NK-92 (cell line): ENCODE results near the gene SLC22A6.
"Not testable (repeated sequence)": the region's sequence is repeated elsewhere in the genome, so short reads cannot be mapped to it uniquely, and the experiment has no call there.

Experiments used
- DNase-seq: peaks from one replicate; lab custom pipeline; 2025; ENCODE audit not compliant: unreplicated experiment; lab: John Stamatoyannopoulos, UW

Gene SLC22A6

GRCh38 chr11:62988276-62988675 lies 3.5 kb upstream of the SLC22A6 start:
- DNase-seq: no peak

GRCh38 chr11:62985041-62985750 lies 429 bp upstream of the SLC22A6 start:
- DNase-seq: no peak

DNA sequence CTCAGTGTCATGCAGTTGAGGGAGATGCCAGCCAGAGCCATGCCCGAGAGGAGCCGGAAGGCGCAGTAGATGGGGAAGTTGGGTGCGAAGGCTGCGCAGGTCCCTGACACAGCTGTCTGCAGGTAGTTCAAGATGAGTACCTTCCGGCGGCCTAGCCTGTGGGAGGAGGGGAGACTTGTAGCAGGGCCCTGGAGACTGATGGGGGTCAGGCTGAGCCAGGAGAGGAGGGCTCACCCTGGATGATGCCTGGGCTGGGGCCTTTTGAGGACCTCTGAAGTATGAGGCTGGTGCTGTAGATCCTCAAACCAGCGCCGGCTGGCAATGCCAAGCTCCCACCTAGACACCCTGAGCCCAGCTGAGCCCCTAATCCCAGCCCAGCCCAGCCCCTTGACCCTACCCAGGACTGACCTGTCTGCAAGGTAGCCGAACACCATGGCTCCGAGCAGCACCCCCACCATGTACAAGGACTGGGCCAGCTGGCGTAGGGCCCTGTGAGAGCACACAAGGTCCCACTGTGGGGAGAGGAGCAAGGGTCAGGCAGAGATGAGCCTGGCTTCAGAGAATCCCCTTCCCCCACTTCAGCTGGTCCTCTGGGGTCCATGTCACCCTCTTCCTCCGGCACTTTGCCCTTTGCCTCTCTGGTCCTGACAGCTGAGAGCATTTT lies 1.1 kb downstream of the SLC22A6 start:
- no peak for DNase-seq

DNA sequence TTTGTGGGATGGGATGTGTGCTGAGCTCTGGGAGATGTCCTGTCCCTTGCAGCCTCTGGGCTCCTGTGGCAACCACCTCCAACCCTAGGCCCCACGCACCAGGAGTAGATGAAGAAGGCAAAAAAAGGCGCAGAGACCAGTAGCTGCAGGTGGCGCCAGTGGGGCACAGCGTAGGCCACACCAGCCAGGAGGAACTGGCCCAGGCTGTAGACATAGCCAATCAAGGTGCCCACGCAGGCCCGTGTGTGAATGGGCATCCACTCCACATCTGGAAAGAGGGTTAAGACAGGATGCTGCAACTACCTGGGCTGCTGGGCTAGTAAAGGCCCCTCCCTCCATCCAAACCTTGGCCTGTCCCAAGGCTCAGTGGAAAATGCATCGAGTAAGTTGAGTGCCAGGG lies 3.0 kb downstream of the SLC22A6 start:
- DNase-seq: no peak

GRCh38 chr11:62980133-62980760 lies 4.5 kb downstream of the SLC22A6 start:
- no peak for DNase-seq

DNA sequence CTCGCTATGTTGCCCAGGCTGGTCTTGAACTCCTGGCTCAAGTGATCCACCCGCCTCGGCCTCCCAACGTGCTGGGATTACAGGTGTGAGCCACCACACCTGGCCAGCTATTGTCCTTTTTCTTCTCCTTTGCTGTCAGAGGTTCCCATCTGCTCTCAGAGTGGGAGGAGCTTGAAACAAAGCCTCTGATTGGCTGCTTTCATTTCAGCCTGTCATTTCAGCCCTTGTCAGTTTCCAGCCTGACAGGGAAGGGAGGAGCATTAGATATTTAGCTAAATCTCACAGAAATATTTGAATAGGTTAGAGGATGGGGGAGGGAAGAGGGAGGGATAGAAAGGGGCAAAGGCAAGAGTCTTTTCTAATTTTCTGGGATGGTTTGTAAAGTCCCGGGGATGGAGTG lies 8.7 kb downstream of the SLC22A6 start:
- DNase-seq: no peak

DNA sequence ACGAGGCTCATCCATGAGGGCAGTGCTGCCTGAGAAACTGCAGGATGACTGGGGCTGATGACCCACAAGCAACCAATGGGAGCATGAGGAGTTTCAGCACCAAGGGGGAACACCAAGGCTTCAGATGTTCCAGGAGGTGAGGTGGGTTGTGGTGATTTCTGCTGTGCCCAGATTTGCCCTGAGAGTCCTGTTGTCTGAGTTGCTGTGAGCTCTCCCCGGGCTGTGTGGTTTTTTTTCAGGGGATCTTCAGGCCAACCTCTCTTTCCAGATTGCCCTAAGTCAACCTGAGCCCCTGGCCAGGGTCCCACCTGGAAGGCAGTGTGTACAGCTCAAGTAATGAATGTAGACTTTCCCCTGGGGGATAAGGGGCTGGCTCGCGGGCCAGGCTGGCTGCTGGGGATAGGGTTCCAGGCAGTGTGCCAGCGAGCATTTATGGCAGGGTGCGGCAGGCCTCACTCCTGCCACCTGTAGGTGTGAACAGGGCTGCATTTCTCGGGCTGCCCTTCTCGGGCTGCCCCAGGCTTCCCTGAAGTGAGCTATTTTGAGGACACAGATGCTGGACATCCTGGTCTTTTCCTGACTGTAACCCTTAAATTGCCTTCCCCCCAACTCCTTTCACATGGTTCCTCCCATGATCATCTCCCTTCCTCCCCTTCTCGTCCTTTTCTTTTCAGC lies 9.8 kb downstream of the SLC22A6 start:
- no peak for DNase-seq

DNA sequence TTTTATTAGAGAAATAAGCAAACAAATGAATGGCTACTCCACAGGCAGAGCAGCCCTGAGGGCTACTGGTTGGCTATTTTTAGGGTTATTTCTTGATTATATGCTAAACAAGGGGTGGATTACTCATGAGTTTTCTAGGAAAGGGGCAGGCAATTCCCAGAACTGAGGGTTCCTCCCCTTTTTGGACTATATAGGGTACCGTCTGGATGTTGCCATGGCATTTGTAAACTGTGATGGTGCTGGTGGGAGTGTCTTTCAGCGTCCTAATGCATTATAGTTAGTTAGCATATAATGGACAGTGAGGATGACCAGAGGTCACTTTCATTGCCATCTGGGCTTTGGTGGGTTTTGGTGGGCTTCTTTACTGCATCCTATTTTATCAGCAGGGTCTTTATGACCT lies 19.2 kb downstream of the SLC22A6 start:
- DNase-seq: no peak

DNA sequence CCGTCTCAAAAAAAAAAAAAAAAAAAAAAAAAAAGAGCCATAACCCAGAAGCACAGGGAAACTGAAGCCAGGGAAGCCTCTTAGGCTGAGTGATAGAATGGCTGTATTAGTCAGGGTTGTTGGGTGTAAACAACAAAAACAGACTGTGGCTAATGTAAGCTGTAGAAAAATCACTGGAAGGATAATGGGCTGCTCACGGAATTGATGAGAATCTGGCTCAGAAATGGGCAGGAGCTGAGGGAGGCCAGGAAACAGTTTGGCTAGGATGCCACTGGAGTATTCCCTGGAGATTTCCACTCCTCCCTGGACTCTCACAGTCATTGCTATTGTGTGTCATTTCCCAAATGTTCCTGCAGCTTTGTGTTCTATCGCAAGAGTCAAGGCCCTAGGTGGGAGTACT lies 22.4 kb downstream of the SLC22A6 start:
- DNase-seq: no peak

- DNase-seq: no peak
These were observed 23.7 kb downstream of the SLC22A6 start for GRCh38 chr11:62961017-62961570.

- no peak for DNase-seq
These were observed 25.3 kb downstream of the SLC22A6 start for GRCh38 chr11:62959422-62959980.

- no peak for DNase-seq
These were observed 26.0 kb downstream of the SLC22A6 start for GRCh38 chr11:62958547-62959421.

DNA sequence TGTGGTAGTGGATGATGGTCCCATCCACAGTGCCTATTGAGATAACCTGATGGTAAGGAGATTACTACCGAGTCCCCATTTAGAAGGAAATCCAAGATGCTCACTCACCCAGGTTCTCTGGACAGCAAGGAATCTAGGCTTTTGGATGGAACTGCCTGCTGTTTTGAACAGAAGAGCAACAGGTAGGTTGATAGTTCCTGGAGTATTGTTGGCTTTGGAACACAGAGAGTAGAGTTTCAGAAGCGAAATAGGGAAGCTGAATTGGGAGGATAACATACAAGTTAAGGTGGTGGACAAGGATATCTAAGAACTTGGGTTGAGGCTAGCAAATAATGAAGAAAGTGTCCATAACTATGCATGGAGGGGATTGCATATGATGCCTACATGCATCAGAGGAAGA lies 27.6 kb downstream of the SLC22A6 start:
- DNase-seq: no peak

GRCh38 chr11:62954478-62954877 lies 30.3 kb downstream of the SLC22A6 start:
- no peak for DNase-seq

DNA sequence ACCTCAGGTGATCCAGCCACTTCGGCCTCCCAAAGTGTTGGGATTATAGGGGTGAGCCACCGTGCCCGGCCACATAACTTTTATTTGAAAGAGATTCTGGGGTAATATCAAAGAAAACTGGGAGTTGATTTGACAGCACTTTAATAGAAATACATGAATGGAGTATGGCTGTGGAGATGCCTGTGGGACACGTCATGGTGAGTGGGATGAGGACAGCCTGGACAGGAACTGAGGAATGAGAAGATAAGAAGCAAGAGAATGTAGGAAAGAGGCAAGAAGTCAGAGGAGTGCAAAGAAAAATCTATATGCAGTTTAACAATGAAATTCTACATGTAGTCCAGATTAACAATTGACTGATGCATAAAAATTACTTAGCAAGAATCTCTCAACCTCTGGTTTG lies 31.0 kb downstream of the SLC22A6 start:
- DNase-seq: no peak

DNA sequence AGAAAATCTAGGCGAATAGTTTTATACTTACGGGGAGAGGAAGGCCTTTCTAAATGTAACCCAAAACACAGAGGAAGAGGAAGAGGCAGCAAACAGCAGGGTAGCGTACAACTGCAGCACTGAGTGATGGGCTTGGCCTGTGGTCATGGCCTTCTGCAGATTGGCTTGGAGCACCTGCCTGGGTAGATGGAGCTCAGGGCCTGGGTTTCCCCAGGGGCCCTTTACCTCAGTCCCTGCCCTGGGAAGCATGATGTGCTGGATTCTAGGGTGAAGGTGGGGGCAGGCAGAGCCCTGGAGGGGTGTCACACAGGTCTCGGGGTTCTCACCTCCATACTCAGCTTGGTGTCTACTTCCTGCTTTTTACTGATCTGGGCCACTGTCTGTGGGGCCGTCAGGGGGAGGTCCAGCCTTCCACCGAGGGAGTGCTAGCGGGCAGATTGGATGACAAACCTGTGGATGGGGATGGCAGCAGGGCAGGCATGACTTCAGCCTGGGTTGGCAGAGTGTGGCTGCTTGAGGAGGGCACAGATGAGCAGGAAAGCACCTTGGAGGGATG lies 35.9 kb downstream of the SLC22A6 start:
- DNase-seq: no peak

- not testable (repeated sequence) for DNase-seq
These were observed 39.2 kb downstream of the SLC22A6 start for GRCh38 chr11:62945538-62945937.

DNA sequence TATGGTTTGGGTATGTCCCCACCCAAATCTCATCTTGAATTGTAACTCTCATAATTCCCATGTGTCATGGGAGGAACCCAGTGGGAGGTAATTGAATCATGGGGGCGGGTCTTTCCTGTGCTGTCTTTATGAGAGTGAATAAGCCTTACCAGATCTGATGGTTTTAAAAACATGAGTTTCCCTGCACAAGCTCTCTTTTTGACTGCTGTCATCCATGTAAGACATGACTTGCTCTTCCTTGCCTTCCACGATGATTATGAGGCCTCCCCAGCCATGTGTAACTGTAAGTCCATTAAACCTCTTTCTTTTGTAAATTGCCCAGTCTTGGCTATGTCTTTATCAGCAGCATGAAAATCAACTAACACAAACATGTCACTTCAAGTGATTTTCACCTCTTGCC lies 47.2 kb downstream of the SLC22A6 start:
- DNase-seq: not testable (repeated sequence)

GRCh38 chr11:62934496-62934785 lies 50.3 kb downstream of the SLC22A6 start:
- no peak for DNase-seq
